Keratinocyte (primary cell): ENCODE data around the gene GRM5. TPM values are rescaled to one million over a fixed set of nuclear protein-coding genes. Genes with fewer than 3 reads are reported as not detected.

Experiments
- DNase-seq: peaks from one replicate; pipeline ENCODE4 v3.0.0-alpha.2; 2011; ENCODE audit warnings: low read depth, missing footprints, low spot score
- FAIRE-seq: peaks from 2 replicates; lab custom pipeline; 2011; peaks lifted over from hg19 to GRCh38; lab: Jason Lieb, UNC
- H2AFZ ChIP-seq: 2 replicates; pipeline ENCODE4 v1.6.0; 2012; ENCODE audit warnings: low read length, control low read depth, inconsistent platforms; ENCODE audit not compliant: control insufficient read depth
- H3K27ac ChIP-seq: 2 replicates; pipeline ENCODE4 v1.5.1; 2011; ENCODE audit warnings: low read length; ENCODE audit not compliant: control insufficient read depth, insufficient read depth
- H3K27me3 ChIP-seq: 3 replicates; pipeline ENCODE4 v1.6.0; 2011; ENCODE audit warnings: low read length; ENCODE audit not compliant: control insufficient read depth, insufficient read depth; ENCODE audit errors: extremely low read depth
- H3K36me3 ChIP-seq, 2 experiments: 2 replicates in 1 of 2; 3 replicates in 1 of 2; pipeline ENCODE4 v1.5.1; 2011; ENCODE audit warnings: low read length in 2 of 2, mild to moderate bottlenecking in 1 of 2; ENCODE audit not compliant: control insufficient read depth in 2 of 2, insufficient read depth in 2 of 2; ENCODE audit errors: extremely low read depth in 1 of 2
- H3K4me1 ChIP-seq: 3 replicates; pipeline ENCODE4 v1.5.1; 2011; ENCODE audit warnings: low read length; ENCODE audit not compliant: control insufficient read depth, insufficient read depth; ENCODE audit errors: extremely low read depth
- H3K4me2 ChIP-seq: 3 replicates; pipeline ENCODE4 v1.6.0; 2011; ENCODE audit warnings: low read depth, low read length; ENCODE audit not compliant: control insufficient read depth, insufficient read depth; ENCODE audit errors: extremely low read depth
- H3K4me3 ChIP-seq, 3 experiments: fragments of 200-600 bp in 1 of 3; sonication (generic) in 1 of 3; 2 replicates in 2 of 3; 3 replicates in 1 of 3; pipeline ENCODE4 v1.5.1; 2011 to 2016; ENCODE audit warnings: low read length in 3 of 3, mild to moderate bottlenecking in 3 of 3, control low read depth in 2 of 3, inconsistent platforms in 1 of 3, low read depth in 1 of 3, mixed read lengths in 1 of 3, mixed run types in 1 of 3, moderate library complexity in 1 of 3; ENCODE audit not compliant: control insufficient read depth in 2 of 3, insufficient read depth in 2 of 3; ENCODE audit errors: extremely low read depth in 1 of 3
- H3K79me2 ChIP-seq: 2 replicates; pipeline ENCODE4 v1.6.0; 2012; ENCODE audit warnings: low read length; ENCODE audit not compliant: control insufficient read depth, insufficient read depth
- H3K9ac ChIP-seq: 3 replicates; pipeline ENCODE4 v1.6.0; 2011; ENCODE audit warnings: low read length; ENCODE audit not compliant: control insufficient read depth, insufficient read depth; ENCODE audit errors: extremely low read depth
- H3K9me1 ChIP-seq: 3 replicates; pipeline ENCODE4 v1.6.0; 2011; ENCODE audit warnings: low read length; ENCODE audit not compliant: control insufficient read depth, insufficient read depth; ENCODE audit errors: extremely low read depth
- H3K9me3 ChIP-seq: 2 replicates; pipeline ENCODE4 v1.5.1; 2012; ENCODE audit warnings: low read depth, low read length; ENCODE audit not compliant: control insufficient read depth
- H4K20me1 ChIP-seq: 3 replicates; pipeline ENCODE4 v1.6.0; 2011; ENCODE audit warnings: low read length; ENCODE audit not compliant: control insufficient read depth, insufficient read depth; ENCODE audit errors: extremely low read depth
- EZH2 ChIP-seq: IDR thresholded peaks from one replicate; pipeline ENCODE4 v1.6.1; 2012; ENCODE audit warnings: inconsistent platforms, mild to moderate bottlenecking, low read length, moderate library complexity
- dilution Hi-C: fragments of 300-500 bp; cut with MboI; formaldehyde crosslinking; loops from one replicate; pipeline ENCODE4 v1.7.0; 2020; ENCODE audit warnings: low sequenced_read_pairs; ENCODE audit not compliant: extremely low pct_ligation_motif_present
- polyA plus RNA-seq, 5 experiments: library from polyadenylated mRNA; depleted of rRNA in 3 of 5; stranded (reverse) in 3 of 5; stranded (forward) in 1 of 5; unstranded in 1 of 5; fragments of >200 nt; gene quantifications; 1 replicate in 1 of 5; 2 replicates in 3 of 5; 3 replicates in 1 of 5; pipeline versions ENCODE4 v1.2.1 to v1.2.3, GENCODE V29; 2011 to 2012; ENCODE audit warnings: missing spikeins in 2 of 5, low read depth in 1 of 5, low replicate concordance in 1 of 5
- TF ChIP-seq, protein P1 (sequence below), 3 experiments: IDR thresholded peaks in 1 of 3; conservative IDR thresholded peaks in 1 of 3; optimal IDR thresholded peaks in 1 of 3; 2 replicates in 2 of 3; 3 replicates in 1 of 3; pipeline versions ENCODE3 to v1.5.1; 2011; ENCODE audit warnings: low read length in 3 of 3, mild to moderate bottlenecking in 3 of 3, moderate library complexity in 2 of 3, control low read depth in 1 of 3, inconsistent platforms in 1 of 3; ENCODE audit not compliant: insufficient read depth in 2 of 3; ENCODE audit errors: extremely low read depth in 1 of 3

The GRM5 gene
- polyA plus RNA-seq, 1 donor (not counting 4 experiments of a cell fraction or from before 2014, with no cell fraction given), result not detected

DNA sequence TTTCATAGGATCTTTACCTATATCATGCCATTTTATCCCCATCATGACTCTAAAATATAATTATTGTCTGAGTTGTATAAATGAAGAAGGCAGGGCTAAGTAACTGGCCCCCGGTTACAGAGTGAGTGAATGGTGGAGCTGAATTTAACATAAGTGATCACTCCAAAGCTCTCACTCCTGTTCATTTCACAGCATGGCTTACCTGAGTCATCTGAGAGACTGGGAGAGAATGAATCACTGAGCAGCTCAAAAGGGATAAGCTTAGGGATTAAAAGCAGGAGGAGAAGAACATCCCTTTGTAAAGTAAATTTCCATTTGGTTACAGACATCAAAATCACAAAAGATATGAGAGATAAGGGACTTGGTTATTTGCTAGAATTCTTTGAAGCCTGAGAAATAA lies 434.3 kb downstream of the GRM5 start:
- no peak overlapping the region for H3K4me2 ChIP-seq
- H3K4me3 ChIP-seq, result no peak overlapping the region
- H4K20me1 ChIP-seq, result no peaks in the 10 kb centered on the region
- H3K27me3 ChIP-seq, result no peaks in the 10 kb centered on the region
- dilution Hi-C loops, result no loop called here
- no peaks in the 10 kb centered on the region for H3K9me3 ChIP-seq
- no peak overlapping the region for H3K9ac ChIP-seq
- H3K79me2 ChIP-seq, result no peaks in the 10 kb centered on the region
- H3K27ac ChIP-seq, result no peak overlapping the region
- FAIRE-seq (no peak), DNase-seq (no peak)
- no peak overlapping the region for H2AFZ ChIP-seq
- TF ChIP-seq EZH2, result no peak
- TF ChIP-seq, protein P1, sequence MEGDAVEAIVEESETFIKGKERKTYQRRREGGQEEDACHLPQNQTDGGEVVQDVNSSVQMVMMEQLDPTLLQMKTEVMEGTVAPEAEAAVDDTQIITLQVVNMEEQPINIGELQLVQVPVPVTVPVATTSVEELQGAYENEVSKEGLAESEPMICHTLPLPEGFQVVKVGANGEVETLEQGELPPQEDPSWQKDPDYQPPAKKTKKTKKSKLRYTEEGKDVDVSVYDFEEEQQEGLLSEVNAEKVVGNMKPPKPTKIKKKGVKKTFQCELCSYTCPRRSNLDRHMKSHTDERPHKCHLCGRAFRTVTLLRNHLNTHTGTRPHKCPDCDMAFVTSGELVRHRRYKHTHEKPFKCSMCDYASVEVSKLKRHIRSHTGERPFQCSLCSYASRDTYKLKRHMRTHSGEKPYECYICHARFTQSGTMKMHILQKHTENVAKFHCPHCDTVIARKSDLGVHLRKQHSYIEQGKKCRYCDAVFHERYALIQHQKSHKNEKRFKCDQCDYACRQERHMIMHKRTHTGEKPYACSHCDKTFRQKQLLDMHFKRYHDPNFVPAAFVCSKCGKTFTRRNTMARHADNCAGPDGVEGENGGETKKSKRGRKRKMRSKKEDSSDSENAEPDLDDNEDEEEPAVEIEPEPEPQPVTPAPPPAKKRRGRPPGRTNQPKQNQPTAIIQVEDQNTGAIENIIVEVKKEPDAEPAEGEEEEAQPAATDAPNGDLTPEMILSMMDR (optimal IDR thresholded peaks at IDR 0.05 in 1 of 3, IDR thresholded peaks at IDR 0.05 in 1 of 3, conservative IDR thresholded peaks at IDR 0.05 in 1 of 3; ENCODE audit: extremely low read depth in 1 of 3, insufficient read depth in 2 of 3, low read length in 3 of 3), result no peak
- H3K36me3 ChIP-seq, result no peaks in the 10 kb centered on the region
- no peaks in the 10 kb centered on the region for H3K9me1 ChIP-seq
- no peaks in the 10 kb centered on the region for H3K4me1 ChIP-seq

DNA sequence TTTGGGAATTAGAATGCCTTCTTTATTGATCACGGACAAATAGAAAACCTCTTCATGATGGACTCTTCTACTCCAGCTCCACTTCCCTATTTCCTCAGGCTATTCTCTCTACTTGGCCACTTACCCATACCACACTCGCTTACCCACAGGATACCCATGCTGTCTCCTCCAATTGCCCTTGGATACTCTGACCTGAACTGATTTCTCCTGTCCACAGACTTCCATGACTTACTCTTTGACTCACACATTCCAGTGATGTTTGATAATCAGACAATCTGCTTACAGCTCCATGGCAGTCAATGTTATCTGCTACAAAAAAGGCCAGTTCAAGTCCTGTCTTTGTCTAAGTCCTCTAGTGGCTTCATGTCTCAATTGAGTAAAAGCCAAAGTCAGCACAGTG lies 436.3 kb downstream of the GRM5 start:
- Histone ChIP-seq H2AFZ (no peak overlapping the region), H3K36me3 (no peaks in the 10 kb centered on the region), H3K79me2 (no peaks in the 10 kb centered on the region), H3K4me1 (no peaks in the 10 kb centered on the region), H3K4me3 (no peak overlapping the region), H3K9me3 (no peaks in the 10 kb centered on the region), H3K4me2 (no peak overlapping the region), H3K9me1 (no peaks in the 10 kb centered on the region), H3K9ac (no peak overlapping the region), H3K27ac (no peak overlapping the region), H3K27me3 (no peaks in the 10 kb centered on the region), H4K20me1 (no peaks in the 10 kb centered on the region)
- dilution Hi-C loops, result no loop called here
- no peak for DNase-seq
- TF ChIP-seq, protein P1 (optimal IDR thresholded peaks at IDR 0.05 in 1 of 3, IDR thresholded peaks at IDR 0.05 in 1 of 3, conservative IDR thresholded peaks at IDR 0.05 in 1 of 3; ENCODE audit: extremely low read depth in 1 of 3, insufficient read depth in 2 of 3, low read length in 3 of 3), result no peak
- TF ChIP-seq EZH2, result no peak
- FAIRE-seq, result no peak
